Natural killer cell (primary cell): Measurements from ENCODE around the gene GJC1. TPM values are rescaled to one million over a fixed set of nuclear protein-coding genes. Genes with fewer than 3 reads are reported as not detected.

Experiments
- ATAC-seq, 3 donors: fragments of 150-1000 bp in 2 of 3; fragments of 200-7000 bp in 1 of 3; cut with Tn5 transposase; 1 replicate in 1 of 3; 2 replicates in 2 of 3; pipeline ENCODE4 v1.10.0; 2021; ENCODE audit warnings: mild to moderate bottlenecking in 2 of 3, moderate library complexity in 2 of 3
- DNase-seq, 2 donors: peaks; one replicate each; pipeline versions ENCODE4 v3.0.0 to v3.0.0-alpha.2; 2013 to 2021; ENCODE audit warnings: mixed read lengths in 1 of 2
- H3K27ac ChIP-seq: one replicate; pipeline ENCODE4 v1.5.1; 2013; ENCODE audit warnings: mild to moderate bottlenecking, low read length
- H3K27me3 ChIP-seq: one replicate; pipeline ENCODE4 v1.6.1; 2013; ENCODE audit warnings: low read length; ENCODE audit not compliant: control insufficient read depth, insufficient read depth
- H3K36me3 ChIP-seq: one replicate; pipeline ENCODE4 v1.6.1; 2013; ENCODE audit warnings: low read length; ENCODE audit not compliant: control insufficient read depth, insufficient read depth
- H3K4me1 ChIP-seq: one replicate; pipeline ENCODE4 v1.6.1; 2013; ENCODE audit warnings: low read length; ENCODE audit not compliant: control insufficient read depth, insufficient read depth
- H3K4me3 ChIP-seq: one replicate; pipeline ENCODE4 v1.5.1; 2013; ENCODE audit warnings: low read length
- H3K9me3 ChIP-seq: one replicate; pipeline ENCODE4 v1.6.1; 2013; ENCODE audit warnings: low read length; ENCODE audit not compliant: control insufficient read depth, insufficient read depth
- H3K27ac Mint-ChIP-seq, 2 donors: one replicate each; pipeline ENCODE4 v1.8.0; 2022; ENCODE audit warnings: mild to moderate bottlenecking in 2 of 2, mixed read lengths in 2 of 2, moderate library complexity in 1 of 2
- H3K27me3 Mint-ChIP-seq, 2 donors: one replicate each; pipeline ENCODE4 v1.8.0; 2022; ENCODE audit warnings: low read depth in 2 of 2, mixed read lengths in 2 of 2
- H3K36me3 Mint-ChIP-seq: one replicate; pipeline ENCODE4 v1.8.0; 2022; ENCODE audit warnings: mixed read lengths
- H3K4me1 Mint-ChIP-seq, 2 donors: one replicate each; pipeline ENCODE4 v1.8.0; 2022; ENCODE audit warnings: mixed read lengths in 2 of 2
- H3K4me3 Mint-ChIP-seq: one replicate; pipeline ENCODE4 v1.8.0; 2022; ENCODE audit warnings: mild to moderate bottlenecking, moderate library complexity, mixed read lengths
- H3K9me3 Mint-ChIP-seq, 2 donors: one replicate each; pipeline ENCODE4 v1.8.0; 2022; ENCODE audit warnings: mixed read lengths in 2 of 2
- CTCF ChIP-seq: fragments of 200-600 bp; IDR thresholded peaks from one replicate; pipeline ENCODE4 v1.8.0; 2022; ENCODE audit warnings: antibody characterized with exemption
- WGBS: methylation state at CpG from one replicate; pipeline ENCODE4 v1.1.7; 2013; ENCODE audit warnings: missing lambda C conversion rate; ENCODE audit not compliant: insufficient coverage; 5-methylcytosine and 5-hydroxymethylcytosine counted together
- intact Hi-C: fragments of 100-400 bp; cut with micrococcal nuclease; formaldehyde crosslinking; loops from one replicate; pipeline ENCODE4 v1.14.2; 2022
- total RNA-seq, 4 donors: library from RNA; stranded (reverse); fragments of 120-200 nt in 1 of 4; gene quantifications; one replicate each; pipeline versions ENCODE4 v1.2.3 to v1.2.4, GENCODE V29; 2013 to 2022

GJC1 gene
- total RNA-seq, 3 donors from 2014 or later (not counting 1 experiment from before 2014, with no cell fraction given) = 0.16 TPM; not detected in 2

- Mint-ChIP-seq H3K9me3 (no peaks in the 10 kb centered on the region), H3K4me1 (peaks cover 0 to 16% of the 10 kb centered on the region in 2 donors), H3K27me3 (no peaks in the 10 kb centered on the region), H3K36me3 (no peaks in the 10 kb centered on the region), H3K27ac (no peak overlapping the region), H3K4me3 (no peak overlapping the region)
- Histone ChIP-seq H3K9me3 (no peaks in the 10 kb centered on the region), H3K4me3 (no peak overlapping the region), H3K36me3 (peaks cover 33% of the 10 kb centered on the region), H3K4me1 (no peaks in the 10 kb centered on the region), H3K27ac (no peak overlapping the region), H3K27me3 (no peaks in the 10 kb centered on the region)
- 95% methylated on average over 12 of the region's 12 CpGs for WGBS
- no peak for DNase-seq
- intact Hi-C loops = no loop called here
- ATAC-seq = no peak
- TF ChIP-seq CTCF = no peak
Measured at GRCh38 chr17:44848961-44849489, 18.9 kb upstream of the GJC1 start.

GRCh38 chr17:44848257-44848795, 18.2 kb upstream of the GJC1 start:
- H3K4me1 Mint-ChIP-seq = peaks cover 0 to 16% of the 10 kb centered on the region in 2 donors
- intact Hi-C loops = no loop called here
- ATAC-seq (no peak), DNase-seq (no peak)
- Histone ChIP-seq H3K27me3 (no peaks in the 10 kb centered on the region), H3K4me3 (no peak overlapping the region), H3K36me3 (peaks cover 26% of the 10 kb centered on the region), H3K27ac (no peak overlapping the region), H3K9me3 (no peaks in the 10 kb centered on the region), H3K4me1 (no peaks in the 10 kb centered on the region)
- peak overlapping the region in 1 of 2 donors; percentile 41 for H3K27ac Mint-ChIP-seq
- no peaks in the 10 kb centered on the region for H3K36me3 Mint-ChIP-seq
- 94% methylated on average over 5 of the region's 6 CpGs for WGBS
- H3K4me3 Mint-ChIP-seq = no peak overlapping the region
- no peak for TF ChIP-seq CTCF
- H3K9me3 Mint-ChIP-seq = no peaks in the 10 kb centered on the region
- no peaks in the 10 kb centered on the region for H3K27me3 Mint-ChIP-seq

- peaks cover 21% of the 10 kb centered on the region for H3K36me3 ChIP-seq
- intact Hi-C loops = no loop called here
- no peak for ATAC-seq
- H3K27me3 ChIP-seq = no peaks in the 10 kb centered on the region
- H3K4me1 ChIP-seq = no peaks in the 10 kb centered on the region
- H3K4me1 Mint-ChIP-seq = peaks cover 0 to 16% of the 10 kb centered on the region in 2 donors
- H3K9me3 Mint-ChIP-seq = no peaks in the 10 kb centered on the region
- no peaks in the 10 kb centered on the region for H3K36me3 Mint-ChIP-seq
- H3K27ac Mint-ChIP-seq = peak within 1 kb of the TSS in 1 of 2 donors; percentile 41
- no peaks in the 10 kb centered on the region for H3K27me3 Mint-ChIP-seq
- 96% methylated on average over 2 of the region's 2 CpGs for WGBS
- no peaks in the 10 kb centered on the region for H3K9me3 ChIP-seq
- no peak for TF ChIP-seq CTCF
- no peak within 1 kb of the TSS for H3K4me3 Mint-ChIP-seq
- H3K4me3 ChIP-seq = no peak within 1 kb of the TSS
- no peak for DNase-seq
- no peak within 1 kb of the TSS for H3K27ac ChIP-seq
Measured at GRCh38 chr17:44847586-44847985, 17.5 kb upstream of the GJC1 start, which contains the start of gene HIGD1B. TSS of gene HIGD1B (plus strand) at chr17:44847883. CDS start at chr17:44848153, 270 bp downstream.

- Mint-ChIP-seq H3K27ac (no peak overlapping the region), H3K36me3 (no peaks in the 10 kb centered on the region), H3K27me3 (no peaks in the 10 kb centered on the region), H3K4me3 (no peak overlapping the region), H3K9me3 (no peaks in the 10 kb centered on the region), H3K4me1 (peaks cover 0 to 16% of the 10 kb centered on the region in 2 donors)
- intact Hi-C loops = no loop called here
- H3K4me1 ChIP-seq = no peaks in the 10 kb centered on the region
- H3K4me3 ChIP-seq = no peak overlapping the region
- no peaks in the 10 kb centered on the region for H3K27me3 ChIP-seq
- no peak for TF ChIP-seq CTCF
- DNase-seq (no peak), ATAC-seq (no peak)
- no peak overlapping the region for H3K27ac ChIP-seq
- 87% methylated on average over 8 of the region's 8 CpGs for WGBS
- peaks cover 11% of the 10 kb centered on the region for H3K36me3 ChIP-seq
- no peaks in the 10 kb centered on the region for H3K9me3 ChIP-seq
Measured at GRCh38 chr17:44846206-44846605, 16.1 kb upstream of the GJC1 start.
